SU-DHL-6 (cell line): ENCODE data around the gene NOX5.

Source experiments
- CTCF ChIP-seq: fragments of 200-600 bp; sonication (generic); IDR thresholded peaks from one replicate; pipeline ENCODE4 v1.5.1; 2017; ENCODE audit warnings: antibody characterized with exemption, mild to moderate bottlenecking, low read length, moderate library complexity; ENCODE audit not compliant: insufficient read depth, poor library complexity, severe bottlenecking
- EZH2phosphoT487 ChIP-seq: fragments of 200-600 bp; sonication (generic), shearing (Covaris generic); conservative IDR thresholded peaks from 2 replicates; pipeline ENCODE4 v1.6.1; 2018; ENCODE audit warnings: mild to moderate bottlenecking, antibody characterized with exemption, low read length, moderate library complexity, mixed read lengths

- no peak for TF ChIP-seq CTCF
- TF ChIP-seq EZH2phosphoT487, result no peak
Measured at GRCh38 chr15:69095274-69095673, 80.8 kb downstream of the NOX5 start.
